KMS-11 (cell line): Measurements from ENCODE around the gene RCOR2.
A peak's percentile ranks its signal among the peaks of the same experiment; 100 is the strongest.
"Not testable (repeated sequence)": the region's sequence is repeated elsewhere in the genome, so short reads cannot be mapped to it uniquely, and the experiment has no call there.

Experiments used
- H2AFZ ChIP-seq: fragments of 200-600 bp; sonication (generic); 2 replicates; pipeline ENCODE4 v1.6.1; 2016; ENCODE audit warnings: antibody characterized with exemption, mixed run types, low read depth
- H3K27ac ChIP-seq: fragments of 200-600 bp; sonication (generic); 2 replicates; pipeline ENCODE4 v1.6.1; 2016; ENCODE audit warnings: mild to moderate bottlenecking, mixed run types
- H3K27me3 ChIP-seq: fragments of 200-600 bp; sonication (generic); 2 replicates; pipeline ENCODE4 v1.6.1; 2017; ENCODE audit warnings: mild to moderate bottlenecking, low read depth, mixed run types, moderate library complexity; ENCODE audit not compliant: insufficient read depth
- H3K36me3 ChIP-seq: fragments of 200-600 bp; sonication (generic); 2 replicates; pipeline ENCODE4 v1.6.1; 2017; ENCODE audit warnings: mild to moderate bottlenecking, mixed run types; ENCODE audit not compliant: insufficient read depth
- H3K4me1 ChIP-seq: fragments of 200-600 bp; sonication (generic); 2 replicates; pipeline ENCODE4 v1.6.1; 2016; ENCODE audit warnings: mild to moderate bottlenecking, low read depth, mixed run types; ENCODE audit not compliant: poor library complexity, severe bottlenecking
- H3K4me2 ChIP-seq: fragments of 200-600 bp; sonication (generic); 2 replicates; pipeline ENCODE4 v1.7.0; 2016; ENCODE audit warnings: mild to moderate bottlenecking, mixed run types
- H3K4me3 ChIP-seq: fragments of 200-600 bp; sonication (generic); IDR thresholded peaks from 2 replicates; pipeline ENCODE4 v1.6.1; 2017; ENCODE audit warnings: low read depth, low read length, mixed read lengths; ENCODE audit not compliant: insufficient read depth
- H3K79me2 ChIP-seq: fragments of 200-600 bp; sonication (generic); 2 replicates; pipeline ENCODE4 v1.6.1; 2016; ENCODE audit warnings: low read depth, mixed run types; ENCODE audit not compliant: insufficient read depth
- H3K9ac ChIP-seq: fragments of 200-600 bp; sonication (generic); 2 replicates; pipeline ENCODE4 v1.6.1; 2016; ENCODE audit warnings: mild to moderate bottlenecking, mixed run types
- H4K20me1 ChIP-seq: fragments of 200-600 bp; sonication (generic); 2 replicates; pipeline ENCODE4 v1.6.1; 2016; ENCODE audit warnings: mild to moderate bottlenecking, mixed run types; ENCODE audit not compliant: insufficient read depth
- TF ChIP-seq, protein P1 (sequence below): fragments of 200-600 bp; sonication (generic); conservative IDR thresholded peaks from 2 replicates; pipeline ENCODE4 v1.6.1; 2017; ENCODE audit warnings: low read depth, mild to moderate bottlenecking, antibody characterized with exemption, low read length, moderate library complexity, mixed read lengths

Gene RCOR2

DNA sequence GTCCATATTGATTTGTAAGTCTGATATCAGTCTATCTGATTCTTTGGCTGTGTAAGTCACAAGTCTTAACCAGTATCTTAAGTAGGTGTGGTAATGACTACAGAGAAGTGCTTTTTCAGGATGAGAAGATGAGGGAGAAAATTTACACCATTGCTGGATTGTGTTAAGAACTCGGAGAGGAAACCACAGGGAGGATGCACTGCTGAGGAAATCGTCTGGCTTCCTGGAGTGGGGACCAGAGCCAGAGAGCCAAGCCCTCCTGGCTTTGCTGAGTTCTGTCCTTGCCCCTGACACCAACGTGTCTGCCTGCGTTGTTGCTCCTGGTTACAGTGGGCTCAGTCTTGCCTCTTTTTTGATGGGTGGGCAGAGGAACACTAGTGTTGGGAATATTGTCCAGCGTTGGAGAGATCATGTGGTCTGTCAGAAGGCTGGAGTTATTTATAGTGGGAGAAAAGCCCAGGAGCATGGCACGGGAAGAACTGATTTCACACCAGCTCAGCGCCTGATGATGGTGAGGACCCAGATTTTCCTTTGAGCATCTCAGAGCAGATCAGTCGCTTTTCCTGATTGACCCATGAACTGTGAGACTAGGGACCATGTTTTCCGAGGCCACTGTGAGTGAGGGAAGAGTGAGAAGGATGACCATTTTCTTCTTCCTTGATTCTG, 48.4 kb downstream of the RCOR2 start:
- Histone ChIP-seq H3K4me3 (no peak overlapping the region), H4K20me1 (peaks cover 11% of the 10 kb centered on the region; the same call in 1 of the 2 replicates), H2AFZ (no peak overlapping the region), H3K27ac (no peak overlapping the region), H3K9ac (no peak overlapping the region), H3K4me1 (peaks cover 96% of the 10 kb centered on the region), H3K79me2 (peaks cover 64% of the 10 kb centered on the region), H3K36me3 (no peaks in the 10 kb centered on the region), H3K4me2 (peak overlapping the region; percentile 29; the same call in 1 of the 2 replicates), H3K27me3 (no peaks in the 10 kb centered on the region)
- TF ChIP-seq, protein P1, sequence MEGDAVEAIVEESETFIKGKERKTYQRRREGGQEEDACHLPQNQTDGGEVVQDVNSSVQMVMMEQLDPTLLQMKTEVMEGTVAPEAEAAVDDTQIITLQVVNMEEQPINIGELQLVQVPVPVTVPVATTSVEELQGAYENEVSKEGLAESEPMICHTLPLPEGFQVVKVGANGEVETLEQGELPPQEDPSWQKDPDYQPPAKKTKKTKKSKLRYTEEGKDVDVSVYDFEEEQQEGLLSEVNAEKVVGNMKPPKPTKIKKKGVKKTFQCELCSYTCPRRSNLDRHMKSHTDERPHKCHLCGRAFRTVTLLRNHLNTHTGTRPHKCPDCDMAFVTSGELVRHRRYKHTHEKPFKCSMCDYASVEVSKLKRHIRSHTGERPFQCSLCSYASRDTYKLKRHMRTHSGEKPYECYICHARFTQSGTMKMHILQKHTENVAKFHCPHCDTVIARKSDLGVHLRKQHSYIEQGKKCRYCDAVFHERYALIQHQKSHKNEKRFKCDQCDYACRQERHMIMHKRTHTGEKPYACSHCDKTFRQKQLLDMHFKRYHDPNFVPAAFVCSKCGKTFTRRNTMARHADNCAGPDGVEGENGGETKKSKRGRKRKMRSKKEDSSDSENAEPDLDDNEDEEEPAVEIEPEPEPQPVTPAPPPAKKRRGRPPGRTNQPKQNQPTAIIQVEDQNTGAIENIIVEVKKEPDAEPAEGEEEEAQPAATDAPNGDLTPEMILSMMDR, result no peak

DNA sequence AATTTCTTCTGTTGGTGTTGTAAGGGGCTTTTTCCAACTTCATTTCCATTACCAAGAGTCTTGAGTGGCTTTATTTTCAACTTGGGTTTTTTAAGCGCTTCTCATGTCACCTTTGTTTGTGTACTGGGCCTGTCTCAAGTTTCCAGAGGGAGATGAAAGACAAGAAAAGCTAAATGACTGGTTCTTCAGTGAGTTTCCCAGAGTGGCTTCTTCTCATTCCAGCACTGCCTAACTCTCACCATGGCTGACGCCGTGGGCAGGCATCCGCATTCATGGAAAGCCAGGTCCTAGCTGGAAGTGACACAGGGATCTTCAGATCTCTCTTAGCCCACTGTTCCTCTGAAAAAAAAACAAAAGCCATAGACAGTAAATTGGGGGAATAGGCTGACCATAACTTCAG, 49.5 kb downstream of the RCOR2 start:
- TF ChIP-seq, protein P1, result no peak
- Histone ChIP-seq H3K36me3 (no peaks in the 10 kb centered on the region), H3K4me2 (peak overlapping the region; percentile 51), H2AFZ (no peak overlapping the region), H3K4me1 (peaks cover 97% of the 10 kb centered on the region), H4K20me1 (peaks cover 11% of the 10 kb centered on the region; the same call in 1 of the 2 replicates), H3K9ac (no peak overlapping the region), H3K27me3 (no peaks in the 10 kb centered on the region), H3K79me2 (peaks cover 57% of the 10 kb centered on the region), H3K4me3 (no peak overlapping the region), H3K27ac (peak overlapping the region; percentile 57; the same call in 1 of the 2 replicates)

DNA sequence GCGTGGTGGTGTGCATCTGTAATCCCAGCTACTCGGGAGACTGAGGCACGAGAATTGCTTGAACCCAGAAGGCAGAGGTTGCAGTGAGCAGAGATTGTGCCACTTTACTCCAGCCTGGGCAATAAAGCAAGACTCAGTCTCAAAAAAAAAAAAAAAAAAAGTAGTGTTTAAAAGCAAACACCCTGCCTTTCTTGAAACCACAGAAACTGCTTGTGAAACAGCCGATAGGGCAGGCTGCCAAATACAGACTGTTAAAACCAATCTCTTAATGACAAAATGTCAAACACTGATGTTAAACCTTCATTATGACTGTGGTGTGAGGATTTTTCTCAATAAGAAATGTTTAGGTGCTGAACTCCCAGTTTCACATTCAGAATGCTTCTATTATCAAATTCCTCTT, 50.8 kb downstream of the RCOR2 start:
- Histone ChIP-seq H3K36me3 (no peaks in the 10 kb centered on the region; the same call in 1 of the 2 replicates), H3K9ac (no peak overlapping the region; the same call in 1 of the 2 replicates), H3K4me2 (peak overlapping the region; percentile 51), H3K4me3 (no peak overlapping the region), H3K27me3 (no peaks in the 10 kb centered on the region), H3K4me1 (peaks cover 92% of the 10 kb centered on the region), H4K20me1 (peaks cover 11% of the 10 kb centered on the region; the same call in 1 of the 2 replicates), H3K79me2 (peaks cover 56% of the 10 kb centered on the region), H3K27ac (peak overlapping the region; percentile 57; the same call in 1 of the 2 replicates), H2AFZ (no peak overlapping the region)
- TF ChIP-seq, protein P1, result no peak

DNA sequence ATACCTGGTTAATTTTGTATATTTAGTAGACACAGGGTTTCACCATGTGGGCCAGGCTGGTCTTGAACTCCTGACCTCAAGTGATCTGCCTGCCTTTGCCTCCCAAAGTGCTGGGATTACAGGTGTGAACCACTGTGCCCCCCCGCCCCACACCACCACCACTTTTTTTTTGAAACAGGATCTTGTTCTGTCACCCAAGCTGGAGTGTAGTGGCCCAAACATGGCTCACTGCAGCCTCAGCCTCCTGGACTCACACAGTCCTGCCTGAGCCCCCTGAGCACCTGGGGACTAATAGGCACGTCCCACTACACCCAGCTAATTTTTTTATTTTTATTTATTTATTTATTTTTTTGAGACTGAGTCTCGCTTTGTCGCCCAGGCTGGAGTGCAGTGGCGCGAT, 53.3 kb downstream of the RCOR2 start:
- H3K79me2 ChIP-seq, result peaks cover 57% of the 10 kb centered on the region
- not testable (repeated sequence) for H4K20me1 ChIP-seq, H3K4me2 ChIP-seq

DNA sequence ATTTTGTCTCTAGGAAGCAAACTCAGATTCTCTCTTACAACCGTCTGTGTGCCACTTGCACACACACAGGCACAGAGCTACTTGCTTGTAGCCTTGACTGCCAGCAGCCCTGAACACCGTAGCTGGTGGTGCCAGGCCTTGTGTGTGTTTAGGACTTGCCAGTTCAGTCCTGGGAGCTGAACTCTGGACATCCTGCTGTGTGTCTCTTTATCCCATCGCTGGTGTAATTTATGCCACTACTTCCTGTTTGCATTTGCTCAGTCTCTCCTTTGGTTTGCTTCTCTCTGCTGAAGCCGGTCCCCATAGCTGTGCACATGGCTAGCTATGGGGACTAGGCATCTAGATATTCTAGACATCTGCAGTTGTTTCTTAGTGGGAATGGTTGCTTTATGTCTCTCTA, 54.0 kb downstream of the RCOR2 start:
- Histone ChIP-seq H4K20me1 (no peaks in the 10 kb centered on the region), H3K4me3 (no peak overlapping the region), H3K9ac (no peak overlapping the region), H3K4me2 (no peak overlapping the region), H2AFZ (no peak overlapping the region), H3K27me3 (no peaks in the 10 kb centered on the region), H3K4me1 (peaks cover 79% of the 10 kb centered on the region), H3K27ac (peak overlapping the region; percentile 17; the same call in 1 of the 2 replicates), H3K36me3 (no peaks in the 10 kb centered on the region; the same call in 1 of the 2 replicates), H3K79me2 (peaks cover 57% of the 10 kb centered on the region; the same call in 1 of the 2 replicates)
- TF ChIP-seq, protein P1, result no peak

More for the DNA sequence above, 53.3 kb downstream of the RCOR2 start:
- H3K36me3 ChIP-seq, H2AFZ ChIP-seq, H3K9ac ChIP-seq, H3K27me3 ChIP-seq, H3K27ac ChIP-seq, H3K4me3 ChIP-seq: not testable (repeated sequence)
- peaks cover 79% of the 10 kb centered on the region for H3K4me1 ChIP-seq
